Measurements from ENCODE around the gene S100A16.
"Not testable (repeated sequence)": the region's sequence is repeated elsewhere in the genome, so short reads cannot be mapped to it uniquely, and the experiment has no call there.

S100A16 gene

GRCh38 chr1:153612755-153613331 lies at the start of gene S100A16:
Gene S100A16, minus strand, starts transcription at chr1:153613137. Its CDS starts 4,986 bp downstream, at chr1:153608151.
- DNase-seq: no peak

- DNase-seq: no peak
These were observed 49.3 kb upstream of the S100A16 start for GRCh38 chr1:153662269-153662668.

GRCh38 chr1:153661111-153661708 lies 48.3 kb upstream of the S100A16 start:
- no peak for DNase-seq

- no peak for DNase-seq
These were observed 46.7 kb upstream of the S100A16 start for GRCh38 chr1:153659656-153660055.

GRCh38 chr1:153659175-153659534 lies 46.2 kb upstream of the S100A16 start:
- DNase-seq: no peak

GRCh38 chr1:153658400-153659174 lies 45.6 kb upstream of the S100A16 start, which contains the start of gene SNAPIN:
Gene SNAPIN, plus strand, starts transcription at chr1:153658703. Its CDS starts 41 bp downstream, at chr1:153658744.
- DNase-seq: peak; percentile 90

GRCh38 chr1:153655333-153655732 lies 42.4 kb upstream of the S100A16 start:
- DNase-seq: no peak

GRCh38 chr1:153652805-153653500 lies 40.0 kb upstream of the S100A16 start:
- no peak for DNase-seq

- DNase-seq: no peak
These were observed 38.8 kb upstream of the S100A16 start for GRCh38 chr1:153651771-153652170.

GRCh38 chr1:153649863-153650235 lies 36.9 kb upstream of the S100A16 start:
- no peak for DNase-seq

- peak; percentile 19 for DNase-seq
These were observed 36.4 kb upstream of the S100A16 start for GRCh38 chr1:153649137-153649862.

GRCh38 chr1:153648000-153648643 lies 35.2 kb upstream of the S100A16 start:
- DNase-seq: no peak

- no peak for DNase-seq
These were observed 34.4 kb upstream of the S100A16 start for GRCh38 chr1:153647346-153647714.

GRCh38 chr1:153646672-153647345 lies 33.9 kb upstream of the S100A16 start:
- DNase-seq: no peak

- DNase-seq: no peak
These were observed 30.9 kb upstream of the S100A16 start for GRCh38 chr1:153643816-153644215.

GRCh38 chr1:153643100-153643499 lies 30.2 kb upstream of the S100A16 start:
- no peak for DNase-seq

GRCh38 chr1:153642161-153642560 lies 29.2 kb upstream of the S100A16 start:
- no peak for DNase-seq

GRCh38 chr1:153640861-153641260 lies 27.9 kb upstream of the S100A16 start:
- DNase-seq: no peak

- DNase-seq: not testable (repeated sequence)
These were observed 27.3 kb upstream of the S100A16 start for GRCh38 chr1:153640213-153640612.

- DNase-seq: no peak
These were observed 26.3 kb upstream of the S100A16 start for GRCh38 chr1:153639280-153639679.

GRCh38 chr1:153638261-153638660 lies 25.3 kb upstream of the S100A16 start:
- no peak for DNase-seq

GRCh38 chr1:153636312-153636711 lies 23.4 kb upstream of the S100A16 start:
- DNase-seq: no peak
